Panc1 (cell line): ENCODE measurements around the gene NDST1. TPM values are rescaled to one million over a fixed set of nuclear protein-coding genes. Genes with fewer than 3 reads are reported as not detected.

ENCODE experiments used
- ATAC-seq: fragments of 200-7000 bp; cut with Tn5 transposase; 2 replicates; pipeline ENCODE4 v1.9.1; 2020; ENCODE audit warnings: mild to moderate bottlenecking, moderate library complexity
- BruUV-seq: library from RNA; stranded (reverse); fragments of 400-500 nt; replicated peaks from 2 replicates; lab custom pipeline; 2021; lab: Mats Ljungman, UMichigan
- CTCF ChIA-PET: fragments of 300-600 bp; sonication (Branson Sonifier 250); formaldehyde crosslinking; loops from one replicate; lab custom pipeline; 2022; ENCODE audit warnings: antibody characterized with exemption; lab: Charles Lee
- POLR2A ChIA-PET: fragments of 300-600 bp; sonication (Branson Sonifier 250); formaldehyde crosslinking; loops from one replicate; lab custom pipeline; 2022; ENCODE audit warnings: antibody characterized with exemption; lab: Charles Lee
- DNase-seq: peaks from one replicate; pipeline ENCODE4 v3.0.0-alpha.2; 2010; ENCODE audit warnings: low read depth, low spot score
- H3K27ac ChIP-seq: 2 replicates; pipeline ENCODE4 v1.5.1; 2011; ENCODE audit warnings: mild to moderate bottlenecking, low read length, inconsistent platforms
- H3K27me3 ChIP-seq: fragments of 200-500 bp; sonication (Bioruptor generic); 2 replicates; pipeline ENCODE4 v1.6.0; 2014; ENCODE audit warnings: low read length, inconsistent platforms; ENCODE audit not compliant: control insufficient read depth, insufficient read depth
- H3K36me3 ChIP-seq: fragments of 200-500 bp; sonication (Bioruptor generic); 2 replicates; pipeline ENCODE4 v1.5.1; 2014; ENCODE audit warnings: inconsistent platforms, mild to moderate bottlenecking, low read length, moderate library complexity; ENCODE audit not compliant: control insufficient read depth, insufficient read depth
- H3K4me1 ChIP-seq: 2 replicates; pipeline ENCODE4 v1.5.1; 2011; ENCODE audit warnings: inconsistent platforms, mild to moderate bottlenecking, low read length, moderate library complexity; ENCODE audit not compliant: control insufficient read depth, insufficient read depth
- H3K4me3 ChIP-seq, 2 experiments: 2 replicates each; pipeline ENCODE4 v1.5.1; 2011 to 2012; ENCODE audit warnings: low read depth in 2 of 2, low read length in 2 of 2, mild to moderate bottlenecking in 2 of 2, inconsistent platforms in 1 of 2, moderate library complexity in 1 of 2
- H3K9me3 ChIP-seq: fragments of 200-500 bp; sonication (Bioruptor generic); 2 replicates; pipeline ENCODE4 v1.5.1; 2014; ENCODE audit warnings: low read depth, mild to moderate bottlenecking, inconsistent platforms, low read length, moderate library complexity; ENCODE audit not compliant: control insufficient read depth, insufficient read depth
- CTCF ChIP-seq: fragments of 450-650 bp; IDR thresholded peaks from 2 replicates; pipeline ENCODE4 v1.5.1; 2017; ENCODE audit warnings: mild to moderate bottlenecking
- POLR2AphosphoS5 ChIP-seq: IDR thresholded peaks from 2 replicates; pipeline ENCODE4 v1.6.1; 2012; ENCODE audit warnings: mild to moderate bottlenecking, low read depth, low read length, moderate library complexity
- REST ChIP-seq, 2 experiments: IDR thresholded peaks; 2 replicates each; pipeline ENCODE4 v1.6.1; 2011 to 2012; ENCODE audit warnings: low read depth in 2 of 2, control low read depth in 1 of 2, low read length in 1 of 2, mild to moderate bottlenecking in 1 of 2, moderate library complexity in 1 of 2; ENCODE audit not compliant: insufficient read depth in 1 of 2
- SIN3A ChIP-seq: IDR thresholded peaks from 2 replicates; pipeline ENCODE4 v1.6.1; 2012; ENCODE audit warnings: low read depth, mild to moderate bottlenecking, low read length, moderate library complexity, borderline replicate concordance; ENCODE audit not compliant: insufficient read depth
- TCF7L2 ChIP-seq: IDR thresholded peaks from 2 replicates; pipeline ENCODE4 v1.6.1; 2011; ENCODE audit warnings: mild to moderate bottlenecking, low read depth, low read length, inconsistent platforms
- in situ Hi-C: cut with HindIII; loops from 2 replicates; pipeline ENCODE4 v1.10.0; 2016; ENCODE audit warnings: low sequenced_read_pairs, low pct_unique_long_range_greater_than_20kb
- intact Hi-C: fragments of 100-400 bp; cut with micrococcal nuclease; formaldehyde crosslinking; loops from one replicate; pipeline ENCODE4 v1.10.0; 2022; ENCODE audit not compliant: unreplicated experiment
- total RNA-seq: library from RNA; stranded (reverse); gene quantifications from one replicate; pipeline ENCODE4 v1.2.1, GENCODE V29; 2021; ENCODE audit not compliant: unreplicated experiment

The NDST1 gene
- total RNA-seq, 1 experiment from 2014 or later: 142 TPM

- DNase-seq (no peak), ATAC-seq (no peak)
- POLR2A ChIA-PET: no interaction called here
- H3K9me3 ChIP-seq: no peaks in the 10 kb centered on the region
- peaks cover 12% of the 10 kb centered on the region for H3K4me1 ChIP-seq
- intact Hi-C loops (no loop called here), in situ Hi-C loops (no loop called here)
- TF ChIP-seq SIN3A (no peak), REST (IDR thresholded peaks at IDR 0.05; ENCODE audit: insufficient read depth in 1 of 2, low read depth in 2 of 2, low read length in 1 of 2) (no peak), CTCF (no peak), TCF7L2 (no peak), POLR2AphosphoS5 (no peak)
- H3K36me3 ChIP-seq: no peaks in the 10 kb centered on the region
- CTCF ChIA-PET: no interaction called here
- H3K4me3 ChIP-seq: no peak overlapping the region
- no peaks in the 10 kb centered on the region for H3K27me3 ChIP-seq
- H3K27ac ChIP-seq: no peak overlapping the region
- no TSS peak for BruUV-seq
Observed at GRCh38 chr5:150596826-150597225, 88.9 kb downstream of the NDST1 start.

- intact Hi-C loops: no loop called here
- ChIA-PET CTCF (no interaction called here), POLR2A (no interaction called here)
- H3K27me3 ChIP-seq: no peaks in the 10 kb centered on the region
- DNase-seq (no peak), ATAC-seq (no peak)
- H3K4me1 ChIP-seq: peaks cover 12% of the 10 kb centered on the region
- BruUV-seq: no TSS peak
- H3K36me3 ChIP-seq: no peaks in the 10 kb centered on the region
- TF ChIP-seq TCF7L2 (no peak), POLR2AphosphoS5 (no peak), SIN3A (no peak), CTCF (no peak), REST (IDR thresholded peaks at IDR 0.05; ENCODE audit: insufficient read depth in 1 of 2, low read depth in 2 of 2, low read length in 1 of 2) (no peak)
- no peak overlapping the region for H3K27ac ChIP-seq
- no peaks in the 10 kb centered on the region for H3K9me3 ChIP-seq
- in situ Hi-C loops: no loop called here
- no peak overlapping the region for H3K4me3 ChIP-seq
Observed at GRCh38 chr5:150598006-150598405, 90.1 kb downstream of the NDST1 start.
